OCI-LY7 (cell line): ENCODE measurements around the gene SHISAL1. TPM values are rescaled to one million over a fixed set of nuclear protein-coding genes. Genes with fewer than 3 reads are reported as not detected.

ENCODE experiments used
- BruUV-seq: library from RNA; stranded (reverse); fragments of 400-500 nt; replicated peaks from 2 replicates; lab custom pipeline; 2021; lab: Mats Ljungman, UMichigan
- CTCF ChIA-PET: fragments of 300-600 bp; sonication (Branson Sonifier 250); formaldehyde crosslinking; loops from one replicate; lab custom pipeline; 2022; ENCODE audit warnings: antibody characterized with exemption; ENCODE audit not compliant: unreplicated experiment; lab: Charles Lee
- POLR2A ChIA-PET: fragments of 300-600 bp; sonication (Branson Sonifier 250); formaldehyde crosslinking; loops from one replicate; lab custom pipeline; 2022; ENCODE audit warnings: antibody characterized with exemption; lab: Charles Lee
- DNase-seq: peaks from one replicate; pipeline ENCODE4 v3.0.0-alpha.2; 2015; ENCODE audit warnings: low spot score
- H2AFZ ChIP-seq: fragments of 200-600 bp; sonication (generic), shearing (Covaris generic); 2 replicates; pipeline ENCODE4 v1.6.1; 2014; ENCODE audit warnings: mild to moderate bottlenecking, antibody characterized with exemption, low read length, moderate library complexity
- H3K27ac ChIP-seq: fragments of 200-600 bp; sonication (generic); 2 replicates; pipeline ENCODE4 v1.5.1; 2014; ENCODE audit warnings: mixed run types, low read depth, mild to moderate bottlenecking, moderate library complexity, low read length, inconsistent platforms; ENCODE audit not compliant: poor library complexity, severe bottlenecking
- H3K36me3 ChIP-seq: fragments of 200-600 bp; sonication (generic); 2 replicates; pipeline ENCODE4 v1.6.1; 2014; ENCODE audit warnings: mild to moderate bottlenecking, antibody characterized with exemption, low read length, moderate library complexity, mixed read lengths; ENCODE audit not compliant: insufficient read depth
- H3K4me1 ChIP-seq: fragments of 200-600 bp; sonication (generic); 2 replicates; pipeline ENCODE4 v1.5.1; 2014; ENCODE audit warnings: mild to moderate bottlenecking, low read length; ENCODE audit not compliant: insufficient read depth, poor library complexity, severe bottlenecking
- H3K4me2 ChIP-seq: fragments of 200-600 bp; sonication (generic); 2 replicates; pipeline ENCODE4 v1.6.1; 2014; ENCODE audit warnings: mild to moderate bottlenecking, low read length
- H3K4me3 ChIP-seq: fragments of 200-600 bp; sonication (generic); 2 replicates; pipeline ENCODE4 v1.5.1; 2014; ENCODE audit warnings: mild to moderate bottlenecking, low read depth, low read length; ENCODE audit not compliant: poor library complexity, severe bottlenecking
- H3K79me2 ChIP-seq: fragments of 200-600 bp; sonication (generic); 2 replicates; pipeline ENCODE4 v1.6.1; 2016; ENCODE audit warnings: low read depth, mild to moderate bottlenecking, low read length, moderate library complexity, mixed read lengths; ENCODE audit not compliant: insufficient read depth
- H3K9me2 ChIP-seq: fragments of 200-600 bp; sonication (generic); 2 replicates; pipeline ENCODE4 v1.6.1; 2016; ENCODE audit warnings: mild to moderate bottlenecking, low read length, mixed read lengths; ENCODE audit not compliant: insufficient read depth
- H3K9me3 ChIP-seq: fragments of 200-600 bp; sonication (generic); 2 replicates; pipeline ENCODE4 v1.6.1; 2014; ENCODE audit warnings: mild to moderate bottlenecking, mixed run types, low read length, mixed read lengths
- H4K20me1 ChIP-seq: fragments of 200-600 bp; sonication (generic); 2 replicates; pipeline ENCODE4 v1.6.1; 2014; ENCODE audit warnings: mild to moderate bottlenecking, antibody characterized with exemption, low read length, moderate library complexity, mixed read lengths; ENCODE audit not compliant: insufficient read depth
- CTCF ChIP-seq: fragments of 200-600 bp; sonication (generic); conservative IDR thresholded peaks from 2 replicates; pipeline ENCODE4 v1.5.1; 2014; ENCODE audit warnings: mild to moderate bottlenecking, antibody characterized with exemption, low read length, moderate library complexity, mixed read lengths
- EZH2phosphoT487 ChIP-seq: fragments of 200-600 bp; sonication (generic); IDR thresholded peaks from 2 replicates; pipeline ENCODE4 v1.6.1; 2018; ENCODE audit warnings: low read depth, borderline replicate concordance, mild to moderate bottlenecking, mixed run types, antibody characterized with exemption, low read length, moderate library complexity, mixed read lengths
- intact Hi-C: fragments of 100-400 bp; cut with micrococcal nuclease; formaldehyde crosslinking; loops from one replicate; pipeline ENCODE4 v1.10.0; 2022; ENCODE audit not compliant: unreplicated experiment
- total RNA-seq, 2 experiments: library from RNA; depleted of rRNA in 1 of 2; stranded (reverse); fragments of >200 nt in 1 of 2; shearing (Covaris generic) in 1 of 2; gene quantifications; 2 replicates each; pipeline ENCODE4 v1.2.3, GENCODE V29; 2014 to 2022

The SHISAL1 gene
- total RNA-seq, 2 experiments from 2014 or later, result not detected

DNA sequence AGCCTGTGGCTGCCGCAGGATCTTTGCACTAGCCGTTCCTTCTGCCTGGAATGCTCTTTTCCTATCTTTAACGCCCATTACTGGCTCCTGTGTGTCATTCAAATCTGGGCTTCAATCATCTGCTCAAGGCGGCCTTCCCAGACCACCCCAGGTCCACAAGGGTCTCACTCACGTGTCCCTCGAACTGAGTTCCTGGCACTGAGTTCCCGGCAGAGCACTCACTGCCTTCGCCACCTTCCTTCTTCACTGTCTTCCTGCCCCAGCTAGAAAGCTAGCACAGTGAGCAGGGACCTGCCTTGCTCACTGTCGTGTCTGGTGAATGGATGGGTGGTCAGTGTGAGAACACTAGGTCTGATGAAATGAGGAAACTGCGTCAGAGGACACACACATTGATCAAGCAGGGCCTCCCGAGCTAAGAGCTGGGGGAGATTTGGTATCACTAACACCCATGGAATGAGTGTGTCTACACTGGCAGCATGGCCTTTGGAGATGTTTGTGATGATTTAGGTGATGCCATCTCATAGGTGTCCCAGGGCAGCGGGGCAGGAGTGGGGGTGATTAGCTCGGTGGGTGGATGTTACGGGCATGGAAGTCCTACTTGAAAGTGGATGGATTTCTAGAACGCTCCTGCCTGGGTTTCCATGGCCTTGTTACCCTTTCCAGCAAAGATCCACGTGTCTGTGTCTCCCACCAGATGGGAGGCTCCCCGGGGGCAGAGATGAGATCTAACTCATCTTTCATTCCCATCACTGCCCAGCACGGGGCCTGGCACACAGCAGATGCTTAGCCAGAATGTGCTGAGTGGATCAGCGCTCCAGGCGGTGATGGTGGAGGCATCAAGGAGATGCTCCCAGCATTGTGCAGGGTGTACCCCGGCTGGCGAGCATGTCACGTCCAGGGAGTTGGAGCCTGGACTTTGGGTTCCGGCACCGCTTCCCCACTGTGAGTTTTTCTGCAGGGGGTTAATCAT is 64.5 kb downstream of the SHISAL1 start:
- H3K4me1 ChIP-seq, result no peaks in the 10 kb centered on the region
- CTCF ChIA-PET, result no interaction called here
- no peaks in the 10 kb centered on the region for H3K9me2 ChIP-seq
- H3K9me3 ChIP-seq, result no peaks in the 10 kb centered on the region
- H2AFZ ChIP-seq, result no peak overlapping the region
- H3K4me2 ChIP-seq, result no peak overlapping the region
- H3K27ac ChIP-seq, result no peak overlapping the region
- H3K4me3 ChIP-seq, result no peak overlapping the region
- no peaks in the 10 kb centered on the region for H4K20me1 ChIP-seq
- no peak for DNase-seq
- intact Hi-C loops, result no loop called here
- no peaks in the 10 kb centered on the region for H3K36me3 ChIP-seq
- no TSS peak for BruUV-seq
- no peak for TF ChIP-seq EZH2phosphoT487
- no peak for TF ChIP-seq CTCF
- POLR2A ChIA-PET, result no interaction called here
- H3K79me2 ChIP-seq, result no peaks in the 10 kb centered on the region

DNA sequence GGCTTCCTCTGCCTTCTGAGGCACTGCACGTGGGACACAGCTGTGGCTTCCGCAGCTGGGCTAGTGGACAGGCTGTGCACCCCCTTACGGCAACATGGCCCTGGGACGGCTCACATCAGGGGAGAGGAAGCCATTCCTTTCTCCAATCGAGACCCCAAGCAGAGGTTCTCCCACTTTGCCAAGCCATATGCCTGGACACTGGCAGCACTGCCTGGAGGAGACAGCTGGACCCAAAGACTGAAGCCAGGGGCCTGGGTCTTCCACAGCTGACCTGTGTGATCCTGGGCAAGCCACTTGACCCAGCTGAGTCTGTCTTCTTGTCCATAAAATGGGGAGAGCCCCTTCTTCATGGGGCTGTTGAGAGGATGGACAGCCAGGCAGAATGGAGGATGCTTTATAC is 65.4 kb downstream of the SHISAL1 start:
- Histone ChIP-seq H4K20me1 (no peaks in the 10 kb centered on the region), H3K27ac (no peak overlapping the region), H3K4me2 (no peak overlapping the region), H3K79me2 (no peaks in the 10 kb centered on the region), H3K9me2 (no peaks in the 10 kb centered on the region), H3K9me3 (no peaks in the 10 kb centered on the region), H3K36me3 (no peaks in the 10 kb centered on the region), H3K4me1 (no peaks in the 10 kb centered on the region), H2AFZ (no peak overlapping the region), H3K4me3 (no peak overlapping the region)
- TF ChIP-seq CTCF, result no peak
- TF ChIP-seq EZH2phosphoT487, result no peak
- intact Hi-C loops, result no loop called here
- BruUV-seq, result no TSS peak
- ChIA-PET CTCF (no interaction called here), POLR2A (no interaction called here)
- no peak for DNase-seq
